T-helper 2 cell treated with Interferon-gamma antibody and Interleukin-4, amounts not matched to agents 5 μg/mL and 100 μg/mL, for 36 hours (primary cell): Measurements from ENCODE around the gene C15orf39.
"Not testable (repeated sequence)": the region's sequence is repeated elsewhere in the genome, so short reads cannot be mapped to it uniquely, and the experiment has no call there.

ENCODE experiments used
- DNase-seq: peaks from one replicate; pipeline ENCODE4 v3.0.0; 2021; ENCODE audit warnings: low spot score
- H3K27ac Mint-ChIP-seq: one replicate; pipeline ENCODE4 v1.8.0; 2021; ENCODE audit warnings: mild to moderate bottlenecking, mixed read lengths
- H3K27me3 Mint-ChIP-seq: one replicate; pipeline ENCODE4 v1.8.0; 2021; ENCODE audit warnings: low read depth, mixed read lengths
- H3K36me3 Mint-ChIP-seq: one replicate; pipeline ENCODE4 v1.8.0; 2021; ENCODE audit warnings: low read depth, mixed read lengths
- H3K4me1 Mint-ChIP-seq: one replicate; pipeline ENCODE4 v1.8.0; 2021; ENCODE audit warnings: low read depth, mixed read lengths
- H3K4me3 Mint-ChIP-seq: one replicate; pipeline ENCODE4 v1.8.0; 2022; ENCODE audit warnings: mild to moderate bottlenecking, moderate library complexity, mixed read lengths
- H3K9me3 Mint-ChIP-seq: one replicate; pipeline ENCODE4 v1.8.0; 2021; ENCODE audit warnings: mixed read lengths

The C15orf39 gene

DNA sequence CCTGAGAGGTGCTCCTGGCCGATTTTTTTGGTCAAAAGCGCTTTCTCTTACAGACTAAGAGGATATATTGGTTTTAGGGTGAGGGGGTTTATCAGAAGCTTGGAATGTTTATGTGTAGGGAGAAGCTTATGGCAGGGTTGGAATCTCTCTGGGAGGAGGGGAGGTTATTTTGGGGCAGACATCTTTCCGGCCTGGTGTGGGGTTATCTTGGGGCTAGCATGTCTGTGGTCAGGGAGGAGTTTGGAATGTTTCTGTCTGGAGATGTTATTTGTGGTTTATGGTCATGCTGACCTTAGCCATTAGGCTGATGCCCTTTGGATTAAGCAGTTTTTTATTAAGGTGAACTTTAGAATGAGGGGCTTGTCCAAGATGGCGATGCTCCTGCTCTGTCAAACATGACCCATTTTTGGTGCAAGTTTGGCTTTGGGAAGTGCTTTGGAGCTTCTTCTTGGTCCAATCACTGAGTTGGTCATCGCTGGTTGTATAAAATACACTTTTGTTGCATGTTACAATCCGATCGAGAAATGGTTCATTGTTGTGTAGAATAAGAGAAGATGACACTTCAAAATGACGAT, 35.1 kb upstream of the C15orf39 start:
- DNase-seq, H3K27me3 Mint-ChIP-seq, H3K4me3 Mint-ChIP-seq, H3K27ac Mint-ChIP-seq: not testable (repeated sequence)
- H3K9me3 Mint-ChIP-seq: peaks cover 21% of the 10 kb centered on the region
- H3K36me3 Mint-ChIP-seq: peaks cover 19% of the 10 kb centered on the region
- peaks cover 46% of the 10 kb centered on the region for H3K4me1 Mint-ChIP-seq

DNA sequence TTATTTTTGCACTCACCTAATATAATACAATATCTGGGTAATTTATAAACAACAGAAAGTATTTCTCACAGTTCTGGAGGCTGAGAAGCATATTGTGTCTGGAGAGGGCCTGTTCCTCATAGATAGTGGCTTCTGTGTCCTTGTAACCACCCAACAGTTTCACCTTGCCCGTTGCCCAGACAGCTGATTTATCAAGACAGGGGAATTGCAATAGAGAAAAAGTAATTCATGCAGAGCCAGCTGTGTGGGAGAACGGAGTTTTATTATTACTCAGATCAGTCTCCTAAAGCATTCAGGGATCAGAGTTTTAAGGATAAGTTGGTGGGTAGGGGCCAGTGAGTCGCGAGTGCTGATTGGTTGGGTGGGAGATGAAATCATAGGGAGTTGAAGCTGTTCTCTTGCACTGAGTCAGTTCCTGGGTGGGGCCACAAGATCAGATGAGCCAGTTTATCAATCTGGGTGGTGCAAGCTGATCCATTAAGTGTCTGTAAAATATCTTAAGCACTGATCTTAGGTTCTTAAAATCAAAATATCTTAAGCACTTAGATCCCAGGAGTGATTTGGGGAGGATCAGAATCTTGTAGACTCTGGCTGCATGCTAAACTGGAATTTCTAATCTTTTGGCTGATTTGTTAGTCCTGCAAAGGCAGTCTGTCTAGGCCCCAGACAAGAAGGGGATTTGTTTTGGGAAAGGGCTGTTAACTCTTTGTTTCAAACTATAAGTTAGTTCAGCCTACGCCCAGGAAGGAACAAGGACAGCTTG, 33.9 kb upstream of the C15orf39 start:
- H3K9me3 Mint-ChIP-seq: peaks cover 21% of the 10 kb centered on the region
- DNase-seq: peak; percentile 60
- peak overlapping the region; percentile 2 for H3K4me3 Mint-ChIP-seq
- H3K27ac Mint-ChIP-seq: peak overlapping the region; percentile 46
- peaks cover 2% of the 10 kb centered on the region for H3K27me3 Mint-ChIP-seq
- peaks cover 19% of the 10 kb centered on the region for H3K36me3 Mint-ChIP-seq
- peaks cover 55% of the 10 kb centered on the region for H3K4me1 Mint-ChIP-seq

- Mint-ChIP-seq H3K4me1 (peaks cover 55% of the 10 kb centered on the region), H3K27ac (peak overlapping the region; percentile 46), H3K4me3 (peak overlapping the region; percentile 2), H3K9me3 (peaks cover 21% of the 10 kb centered on the region), H3K36me3 (peaks cover 19% of the 10 kb centered on the region), H3K27me3 (no peaks in the 10 kb centered on the region)
- DNase-seq: no peak
Measured at GRCh38 chr15:75168374-75168773, 33.3 kb upstream of the C15orf39 start.

DNA sequence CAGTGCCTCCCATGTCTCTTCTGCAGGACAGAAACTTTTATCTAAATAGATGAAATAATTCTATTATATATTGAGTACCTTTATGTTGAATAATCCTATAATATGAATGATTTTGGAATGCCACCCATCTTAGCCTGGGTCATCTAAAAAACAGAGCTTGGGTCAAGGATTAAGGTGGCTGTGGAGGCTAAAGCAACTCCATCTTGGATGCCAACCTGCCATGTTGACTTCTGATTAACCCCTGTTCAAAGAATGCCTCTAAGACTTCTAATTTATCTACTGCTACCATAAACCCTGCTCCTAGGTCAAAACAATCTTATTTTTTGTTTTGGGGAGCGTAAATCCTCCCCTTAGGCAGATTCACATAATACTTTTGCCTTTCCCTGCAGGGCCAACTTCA, 31.5 kb upstream of the C15orf39 start:
- Mint-ChIP-seq H3K4me3 (no peak overlapping the region), H3K36me3 (peaks cover 17% of the 10 kb centered on the region), H3K4me1 (peaks cover 49% of the 10 kb centered on the region), H3K27me3 (no peaks in the 10 kb centered on the region), H3K9me3 (peaks cover 21% of the 10 kb centered on the region), H3K27ac (no peak overlapping the region)
- no peak for DNase-seq

- H3K9me3 Mint-ChIP-seq: peaks cover 21% of the 10 kb centered on the region
- no peaks in the 10 kb centered on the region for H3K27me3 Mint-ChIP-seq
- no peak for DNase-seq
- peaks cover 17% of the 10 kb centered on the region for H3K36me3 Mint-ChIP-seq
- H3K27ac Mint-ChIP-seq: peak overlapping the region; percentile 77
- peak overlapping the region; percentile 77 for H3K4me3 Mint-ChIP-seq
- H3K4me1 Mint-ChIP-seq: peaks cover 54% of the 10 kb centered on the region
Measured at GRCh38 chr15:75170711-75171341, 30.9 kb upstream of the C15orf39 start.

GRCh38 chr15:75171408-75171807, 30.3 kb upstream of the C15orf39 start:
- Mint-ChIP-seq H3K27ac (peak overlapping the region; percentile 77), H3K4me3 (peak overlapping the region; percentile 77), H3K9me3 (peaks cover 19% of the 10 kb centered on the region), H3K4me1 (peaks cover 55% of the 10 kb centered on the region), H3K36me3 (peaks cover 17% of the 10 kb centered on the region), H3K27me3 (no peaks in the 10 kb centered on the region)
- DNase-seq: peak; percentile 72

- peaks cover 54% of the 10 kb centered on the region for H3K4me1 Mint-ChIP-seq
- peaks cover 16% of the 10 kb centered on the region for H3K9me3 Mint-ChIP-seq
- peak overlapping the region; percentile 57 for H3K27ac Mint-ChIP-seq
- peaks cover 1% of the 10 kb centered on the region for H3K27me3 Mint-ChIP-seq
- H3K4me3 Mint-ChIP-seq: no peak overlapping the region
- DNase-seq: no peak
- H3K36me3 Mint-ChIP-seq: peaks cover 17% of the 10 kb centered on the region
Measured at GRCh38 chr15:75172284-75172820, 29.3 kb upstream of the C15orf39 start.

- H3K27ac Mint-ChIP-seq: no peak overlapping the region
- H3K4me1 Mint-ChIP-seq: peaks cover 52% of the 10 kb centered on the region
- peaks cover 13% of the 10 kb centered on the region for H3K36me3 Mint-ChIP-seq
- H3K4me3 Mint-ChIP-seq: no peak overlapping the region
- peaks cover 13% of the 10 kb centered on the region for H3K9me3 Mint-ChIP-seq
- peaks cover 12% of the 10 kb centered on the region for H3K27me3 Mint-ChIP-seq
- no peak for DNase-seq
Measured at GRCh38 chr15:75174102-75174501, 27.6 kb upstream of the C15orf39 start.

DNA sequence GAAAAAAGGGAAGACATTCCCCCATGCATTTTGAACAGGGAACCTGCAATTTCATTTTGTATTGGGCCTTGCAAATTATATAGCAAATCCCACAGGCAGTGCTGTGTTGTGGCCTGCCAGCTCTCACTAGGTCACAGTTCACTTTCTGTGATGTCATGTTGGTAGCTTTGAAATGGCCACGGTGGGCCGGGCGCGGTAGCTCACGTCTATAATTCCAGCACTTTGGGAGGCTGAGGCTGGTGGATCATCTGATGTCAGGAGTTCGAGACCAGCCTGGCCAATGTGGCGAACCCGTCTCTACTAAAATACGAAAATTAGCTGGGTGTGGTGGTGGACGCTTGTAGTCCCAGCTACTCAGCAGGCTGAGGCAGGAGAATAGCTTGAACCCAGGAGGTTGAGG, 27.0 kb upstream of the C15orf39 start:
- H3K27me3 Mint-ChIP-seq: peaks cover 18% of the 10 kb centered on the region
- no peak overlapping the region for H3K27ac Mint-ChIP-seq
- no peak for DNase-seq
- H3K36me3 Mint-ChIP-seq: peaks cover 6% of the 10 kb centered on the region
- peaks cover 6% of the 10 kb centered on the region for H3K9me3 Mint-ChIP-seq
- no peak overlapping the region for H3K4me3 Mint-ChIP-seq
- peaks cover 50% of the 10 kb centered on the region for H3K4me1 Mint-ChIP-seq

DNA sequence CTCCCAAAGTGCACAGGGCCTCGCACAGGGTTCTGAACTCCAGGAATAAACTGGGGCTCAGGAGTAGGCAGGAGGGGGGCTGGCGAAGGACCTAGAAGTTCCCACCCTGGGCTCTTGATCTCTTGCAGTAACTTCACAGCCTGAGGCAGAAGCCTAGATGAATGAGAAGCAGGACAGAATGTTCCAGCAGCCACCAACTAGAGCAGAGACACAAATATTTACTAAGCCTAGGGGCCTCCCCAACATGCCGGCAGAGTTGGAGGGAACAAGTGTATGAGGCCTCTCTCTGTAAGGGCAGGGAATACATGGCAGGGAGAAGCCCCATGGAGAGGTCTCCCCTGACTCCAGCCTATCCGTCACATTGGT, 25.3 kb upstream of the C15orf39 start:
- no peak for DNase-seq
- peaks cover 2% of the 10 kb centered on the region for H3K36me3 Mint-ChIP-seq
- peaks cover 41% of the 10 kb centered on the region for H3K4me1 Mint-ChIP-seq
- H3K27ac Mint-ChIP-seq: peak overlapping the region; percentile 15
- peaks cover 30% of the 10 kb centered on the region for H3K27me3 Mint-ChIP-seq
- no peaks in the 10 kb centered on the region for H3K9me3 Mint-ChIP-seq
- H3K4me3 Mint-ChIP-seq: no peak overlapping the region

GRCh38 chr15:75177360-75178071, 24.2 kb upstream of the C15orf39 start:
- H3K4me3 Mint-ChIP-seq: no peak overlapping the region
- H3K9me3 Mint-ChIP-seq: no peaks in the 10 kb centered on the region
- H3K27me3 Mint-ChIP-seq: peaks cover 35% of the 10 kb centered on the region
- no peak for DNase-seq
- H3K27ac Mint-ChIP-seq: peak overlapping the region; percentile 54
- H3K36me3 Mint-ChIP-seq: no peaks in the 10 kb centered on the region
- peaks cover 40% of the 10 kb centered on the region for H3K4me1 Mint-ChIP-seq

GRCh38 chr15:75178171-75178937, 23.3 kb upstream of the C15orf39 start:
- Mint-ChIP-seq H3K4me1 (peaks cover 39% of the 10 kb centered on the region), H3K27ac (peak overlapping the region; percentile 45), H3K4me3 (peak overlapping the region; percentile 54), H3K9me3 (no peaks in the 10 kb centered on the region), H3K36me3 (no peaks in the 10 kb centered on the region), H3K27me3 (peaks cover 35% of the 10 kb centered on the region)
- DNase-seq: no peak
